ENCODE measurements around the gene ZCWPW1. TPM values are rescaled to one million over a fixed set of nuclear protein-coding genes. Genes with fewer than 3 reads are reported as not detected.

Gene ZCWPW1
- total RNA-seq, 1 donor from 2014 or later: 1.3 TPM

DNA sequence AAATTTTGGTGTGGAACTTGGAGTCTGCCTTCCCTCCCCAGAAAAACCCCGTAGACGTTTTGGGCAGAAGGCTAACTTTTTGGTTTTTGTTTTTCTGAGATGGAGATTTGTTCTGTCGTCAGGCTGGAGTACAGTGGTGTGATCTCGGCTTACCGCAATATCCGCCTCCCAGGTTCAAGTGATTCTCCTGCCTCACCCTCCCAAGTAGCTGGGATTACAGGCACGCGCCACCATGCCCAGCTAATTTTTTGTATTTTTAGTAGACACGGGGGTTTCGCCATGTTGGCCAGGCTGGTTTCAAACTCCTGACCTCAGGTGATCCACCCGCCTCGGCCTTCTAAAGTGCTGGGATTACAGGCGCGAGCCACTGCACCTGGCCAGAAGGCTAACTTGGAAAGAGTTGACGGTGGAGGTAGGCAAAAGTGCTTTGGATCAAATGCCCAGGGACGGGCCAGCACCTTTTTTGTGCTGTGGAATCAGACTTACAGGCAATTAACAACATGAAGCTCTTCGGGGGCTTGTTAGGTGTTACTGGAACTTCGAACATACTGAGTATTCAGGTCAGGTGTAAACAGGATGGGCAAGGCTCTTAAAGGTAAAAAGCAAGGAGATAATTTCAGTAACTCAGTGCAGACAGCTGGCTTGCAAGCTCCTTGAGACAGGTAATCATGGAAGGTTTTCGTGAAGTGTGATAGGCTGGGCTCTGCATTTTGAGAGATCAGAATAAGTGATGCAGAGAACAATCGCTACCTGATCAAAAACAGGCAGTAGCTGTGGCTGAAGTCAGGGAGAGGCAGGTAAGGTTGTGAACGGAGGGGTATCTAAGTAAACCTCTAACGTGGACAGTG is 6.0 kb upstream of the ZCWPW1 start:
- Histone ChIP-seq H3K4me3 (ENCODE audit: low read depth, low read length) (peak overlapping the region; percentile 69), H3K36me3 (ENCODE audit: control insufficient read depth, insufficient read depth, low read length) (peaks cover 11% of the 10 kb centered on the region), H3K27me3 (ENCODE audit: control insufficient read depth, insufficient read depth, low read length) (no peaks in the 10 kb centered on the region)
- DNase-seq (ENCODE audit: low read depth) (no peak), FAIRE-seq (no peak)
- TF ChIP-seq CTCF (IDR thresholded peaks at IDR 0.05; ENCODE audit: insufficient read depth, low read length, severe bottlenecking): no peak

DNA sequence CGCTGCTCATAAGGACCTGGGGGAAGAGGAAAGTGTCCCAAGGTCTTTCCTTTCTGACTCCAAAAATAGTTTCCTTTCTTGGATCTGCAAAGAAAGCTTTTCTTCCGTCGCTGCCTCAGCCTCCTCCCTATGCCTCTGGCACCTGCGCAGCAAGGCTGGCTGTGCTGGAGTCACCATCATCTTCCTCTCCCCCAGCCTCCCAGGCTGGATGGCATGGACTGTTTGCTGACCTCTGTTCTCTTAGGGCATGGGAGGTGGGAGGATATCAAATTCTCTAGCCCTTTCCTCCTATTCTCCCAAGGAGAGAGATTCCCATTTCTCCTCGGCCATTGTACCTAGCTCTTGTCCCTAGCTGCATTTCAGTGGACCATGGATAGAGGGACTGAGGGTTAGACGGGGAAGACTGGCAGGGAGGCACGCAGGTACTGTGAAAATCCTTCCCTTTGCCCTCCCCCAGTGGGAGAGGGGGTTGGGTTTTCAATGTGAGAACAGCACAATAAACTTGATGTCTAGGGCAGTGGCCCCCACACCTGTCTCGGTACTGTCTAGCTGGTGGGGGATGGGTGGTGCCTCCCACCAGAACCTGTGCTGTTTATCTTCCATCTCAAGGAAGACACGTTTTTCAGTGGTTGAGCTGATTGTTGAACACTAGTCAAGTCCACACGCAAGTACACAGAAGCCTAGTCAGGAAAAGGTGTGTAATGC is 5.2 kb upstream of the ZCWPW1 start:
- Histone ChIP-seq H3K27me3 (ENCODE audit: control insufficient read depth, insufficient read depth, low read length) (no peaks in the 10 kb centered on the region), H3K36me3 (ENCODE audit: control insufficient read depth, insufficient read depth, low read length) (peaks cover 11% of the 10 kb centered on the region), H3K4me3 (ENCODE audit: low read depth, low read length) (no peak overlapping the region)
- FAIRE-seq (no peak), DNase-seq (ENCODE audit: low read depth) (no peak)
- no peak for TF ChIP-seq CTCF (IDR thresholded peaks at IDR 0.05; ENCODE audit: insufficient read depth, low read length, severe bottlenecking)

DNA sequence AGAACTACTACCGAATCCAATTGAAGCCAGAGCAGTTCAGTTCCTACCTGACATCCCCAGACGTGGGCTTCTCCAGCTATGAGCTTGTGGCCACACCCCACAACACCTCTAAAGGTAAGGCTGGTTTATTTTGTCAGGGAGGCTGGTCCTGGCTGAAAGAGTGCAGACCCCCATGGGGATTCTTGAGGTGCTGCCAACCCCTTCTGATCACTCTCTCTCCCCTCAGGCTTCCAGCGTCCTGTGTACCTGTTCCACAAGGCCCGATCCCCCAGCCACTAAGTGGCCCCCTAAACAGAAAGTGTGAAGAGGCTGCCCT is 4.7 kb upstream of the ZCWPW1 start:
- Histone ChIP-seq H3K27me3 (ENCODE audit: control insufficient read depth, insufficient read depth, low read length) (no peaks in the 10 kb centered on the region), H3K4me3 (ENCODE audit: low read depth, low read length) (no peak overlapping the region), H3K36me3 (ENCODE audit: control insufficient read depth, insufficient read depth, low read length) (peaks cover 11% of the 10 kb centered on the region)
- no peak for TF ChIP-seq CTCF (IDR thresholded peaks at IDR 0.05; ENCODE audit: insufficient read depth, low read length, severe bottlenecking)
- no peak for DNase-seq (ENCODE audit: low read depth)
- no peak for FAIRE-seq

GRCh38 chr7:100432621-100433275 is 4.2 kb upstream of the ZCWPW1 start:
- TF ChIP-seq CTCF (IDR thresholded peaks at IDR 0.05; ENCODE audit: insufficient read depth, low read length, severe bottlenecking): no peak
- peaks cover 11% of the 10 kb centered on the region for H3K36me3 ChIP-seq (ENCODE audit: control insufficient read depth, insufficient read depth, low read length)
- DNase-seq (ENCODE audit: low read depth) (no peak), FAIRE-seq (no peak)
- H3K27me3 ChIP-seq (ENCODE audit: control insufficient read depth, insufficient read depth, low read length): no peaks in the 10 kb centered on the region
- H3K4me3 ChIP-seq (ENCODE audit: low read depth, low read length): no peak overlapping the region

GRCh38 chr7:100432053-100432452 is 3.5 kb upstream of the ZCWPW1 start:
- FAIRE-seq (no peak), DNase-seq (ENCODE audit: low read depth) (no peak)
- Histone ChIP-seq H3K36me3 (ENCODE audit: control insufficient read depth, insufficient read depth, low read length) (peaks cover 11% of the 10 kb centered on the region), H3K27me3 (ENCODE audit: control insufficient read depth, insufficient read depth, low read length) (no peaks in the 10 kb centered on the region), H3K4me3 (ENCODE audit: low read depth, low read length) (no peak overlapping the region)
- TF ChIP-seq CTCF (IDR thresholded peaks at IDR 0.05; ENCODE audit: insufficient read depth, low read length, severe bottlenecking): no peak
